Fibroblast of villous mesenchyme (primary cell): Measurements from ENCODE around the gene GHITM. TPM values are rescaled to one million over a fixed set of nuclear protein-coding genes. Genes with fewer than 3 reads are reported as not detected.
"Not testable (repeated sequence)": the region's sequence is repeated elsewhere in the genome, so short reads cannot be mapped to it uniquely, and the experiment has no call there.

Experiments
- DNase-seq: peaks from one replicate; pipeline ENCODE4 v3.0.0-alpha.2; 2010; ENCODE audit warnings: low read depth
- H3K4me3 ChIP-seq: 2 replicates; pipeline ENCODE4 v1.5.1; 2011; ENCODE audit warnings: low read depth, mild to moderate bottlenecking, low read length
- CTCF ChIP-seq: IDR thresholded peaks from 2 replicates; pipeline ENCODE4 v1.5.1; 2012; ENCODE audit warnings: low read depth, mild to moderate bottlenecking, low read length; ENCODE audit not compliant: insufficient read depth
- total RNA-seq: library from RNA; depleted of rRNA; stranded (reverse); fragments of >200 nt; gene quantifications from 2 replicates; pipeline ENCODE4 v1.2.3, GENCODE V29; 2012

Gene GHITM
- total RNA-seq, 1 donor = 185 TPM

GRCh38 chr10:84114088-84114667 is 25.1 kb upstream of the GHITM start:
- peak; percentile 19 for TF ChIP-seq CTCF
- DNase-seq = no peak
- no peak overlapping the region for H3K4me3 ChIP-seq

- not testable (repeated sequence) for DNase-seq, H3K4me3 ChIP-seq
These were observed 22.1 kb upstream of the GHITM start for GRCh38 chr10:84117204-84117603.

- DNase-seq = no peak
- H3K4me3 ChIP-seq = no peak overlapping the region
- no peak for TF ChIP-seq CTCF
These were observed 21.5 kb upstream of the GHITM start for GRCh38 chr10:84117686-84118394.

- DNase-seq = no peak
- no peak for TF ChIP-seq CTCF
- H3K4me3 ChIP-seq = no peak overlapping the region
These were observed 20.8 kb upstream of the GHITM start for GRCh38 chr10:84118395-84119006.

GRCh38 chr10:84123362-84123761 is 15.9 kb upstream of the GHITM start:
- no peak for DNase-seq
- H3K4me3 ChIP-seq = no peak overlapping the region
- no peak for TF ChIP-seq CTCF

- H3K4me3 ChIP-seq, DNase-seq: not testable (repeated sequence)
These were observed 13.2 kb upstream of the GHITM start for GRCh38 chr10:84125910-84126784.

GRCh38 chr10:84126785-84127167 is 12.5 kb upstream of the GHITM start:
- no peak overlapping the region for H3K4me3 ChIP-seq
- no peak for TF ChIP-seq CTCF
- no peak for DNase-seq
